Liver (tissue), 3 donors: Measurements from ENCODE around the gene LCK.
"Not testable (repeated sequence)": the region's sequence is repeated elsewhere in the genome, so short reads cannot be mapped to it uniquely, and the experiment has no call there.

Experiments used
- CTCF ChIP-seq: fragments of 150-350 bp; IDR thresholded peaks from 2 replicates; pipeline ENCODE4 v1.5.1; 2017; ENCODE audit warnings: improper control_type of control experiment, low read depth, low read length; ENCODE audit not compliant: missing input control
- RAD21 ChIP-seq, 2 donors: IDR thresholded peaks; 2 replicates each; pipeline ENCODE4 v1.6.1; 2016; ENCODE audit warnings: antibody characterized with exemption in 2 of 2, mild to moderate bottlenecking in 2 of 2
- REST ChIP-seq: IDR thresholded peaks from 2 replicates; pipeline ENCODE4 v1.6.1; 2016; ENCODE audit warnings: antibody characterized with exemption, mild to moderate bottlenecking
- TAF1 ChIP-seq: conservative IDR thresholded peaks from 2 replicates; pipeline ENCODE4 v1.6.1; 2016; ENCODE audit warnings: antibody characterized with exemption, mild to moderate bottlenecking
- donor health status: healthy.
- donor health status: healthy.

GRCh38 chr1:32298211-32298610, 47.1 kb downstream of the LCK start:
- not testable (repeated sequence) for TF ChIP-seq CTCF; RAD21 (IDR thresholded peaks at IDR 0.05); REST; TAF1
